Upper lobe of left lung (tissue), 4 donors: ENCODE measurements around the gene TGFBR3L.
A peak's percentile ranks its signal among the peaks of the same experiment; 100 is the strongest.

ENCODE experiments used
- CTCF ChIP-seq, 6 experiments: fragments of 450-650 bp in 4 of 6; fragments of 200-600 bp in 2 of 6; sonication (generic) in 2 of 6; IDR thresholded peaks; one replicate each; pipeline ENCODE4 v1.5.1; 2016 to 2019; ENCODE audit warnings: antibody characterized with exemption in 6 of 6
- POLR2A ChIP-seq, 4 donors: fragments of 450-650 bp; IDR thresholded peaks; one replicate each; pipeline ENCODE4 v1.5.1; 2016 to 2017; ENCODE audit warnings: antibody characterized with exemption in 4 of 4, mild to moderate bottlenecking in 2 of 4
- POLR2AphosphoS5 ChIP-seq, 2 donors: sonication (generic); formaldehyde crosslinking; IDR thresholded peaks; one replicate each; pipeline ENCODE4 v1.5.1; 2017; ENCODE audit warnings: antibody characterized with exemption in 2 of 2

GRCh38 chr19:7868671-7869452, 45.8 kb upstream of the TGFBR3L start:
- TF ChIP-seq POLR2A (IDR thresholded peaks at IDR 0.05) (peak in 1 of 4 donors; percentile 40), POLR2AphosphoS5 (IDR thresholded peaks at IDR 0.05) (no peak), CTCF (IDR thresholded peaks at IDR 0.05) (peak; percentile 92 to 97 (median 95))
